Erythroblast (primary cell): ENCODE measurements around the gene ATM.

Experiments used
- GATA1 ChIP-seq: IDR thresholded peaks from 2 replicates; pipeline ENCODE4 v1.6.1; 2011; ENCODE audit warnings: low read depth, mild to moderate bottlenecking, control low read depth, low read length, moderate library complexity
- POLR2A ChIP-seq: IDR thresholded peaks from 2 replicates; pipeline ENCODE4 v1.6.1; 2011; ENCODE audit warnings: mild to moderate bottlenecking, low read length

- TF ChIP-seq POLR2A, result no peak
- no peak for TF ChIP-seq GATA1
Measured at GRCh38 chr11:108403052-108403451, 180.2 kb downstream of the ATM start.
